GM21447 (cell line): ENCODE results near the gene PPP2R3B.
"Not testable (repeated sequence)": the region's sequence is repeated elsewhere in the genome, so short reads cannot be mapped to it uniquely, and the experiment has no call there.

Source experiments
- ATAC-seq: cut with Tn5 transposase; IDR thresholded peaks from one replicate; pipeline ENCODE4 v1.9.1; 2021; ENCODE audit not compliant: unreplicated experiment

The PPP2R3B gene

DNA sequence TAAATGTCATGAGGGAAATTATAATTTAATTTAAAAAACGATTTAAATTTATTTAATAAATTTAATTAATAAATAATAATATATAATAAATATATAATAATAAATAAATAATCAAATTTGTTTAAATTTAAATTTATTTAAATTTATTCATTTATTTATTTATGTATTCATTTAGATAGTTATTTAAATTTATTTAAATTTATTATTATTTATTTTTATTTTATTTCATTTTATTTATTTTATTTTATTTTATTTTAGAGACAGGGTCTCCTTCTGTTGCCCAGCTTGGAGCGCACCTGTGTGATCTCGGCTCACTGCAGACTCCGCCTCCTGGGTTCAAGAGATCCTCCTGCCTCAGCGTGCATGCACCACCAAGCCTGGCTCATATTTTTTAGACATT lies 18.4 kb upstream of the PPP2R3B start:
- ATAC-seq, result no peak

DNA sequence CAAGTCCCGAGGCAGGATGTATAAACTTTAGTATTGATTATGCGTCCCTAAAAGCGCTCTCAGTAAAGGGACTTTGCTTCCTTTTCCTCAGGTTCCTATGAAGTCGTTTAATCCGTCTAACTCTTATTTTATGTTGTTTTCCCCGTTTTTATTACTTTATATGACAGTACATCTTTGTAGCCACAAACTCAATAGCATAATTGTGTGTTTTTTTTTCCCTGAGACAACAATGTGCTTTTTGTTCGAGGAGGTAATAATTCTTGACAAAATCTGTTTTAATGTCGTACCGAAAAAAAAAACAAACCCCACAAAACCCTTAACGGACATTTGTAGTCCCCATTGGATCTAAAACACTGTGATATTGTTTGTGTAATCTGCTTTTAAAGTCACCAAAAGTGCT lies 17.9 kb upstream of the PPP2R3B start:
- no peak for ATAC-seq

DNA sequence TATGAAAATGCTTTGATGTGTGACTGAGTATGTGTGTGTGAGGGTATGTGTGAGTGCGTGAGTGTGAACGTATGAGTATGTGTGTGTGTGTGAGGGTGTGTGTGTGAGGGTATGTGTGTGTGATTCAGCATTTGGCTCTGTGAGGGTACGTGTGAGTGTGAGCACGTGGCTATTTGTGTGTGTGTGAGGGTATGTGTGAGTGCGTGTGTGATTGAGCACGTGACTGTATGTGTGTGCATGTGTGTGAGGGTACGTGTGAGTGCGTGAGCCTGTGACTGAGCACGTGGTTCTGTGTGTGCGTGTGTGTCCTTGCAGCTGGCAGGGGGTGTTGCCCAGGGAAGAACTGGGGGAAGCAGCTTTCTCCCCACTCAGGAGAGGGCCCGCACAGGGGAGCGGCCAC lies 16.1 kb upstream of the PPP2R3B start:
- ATAC-seq, result no peak

DNA sequence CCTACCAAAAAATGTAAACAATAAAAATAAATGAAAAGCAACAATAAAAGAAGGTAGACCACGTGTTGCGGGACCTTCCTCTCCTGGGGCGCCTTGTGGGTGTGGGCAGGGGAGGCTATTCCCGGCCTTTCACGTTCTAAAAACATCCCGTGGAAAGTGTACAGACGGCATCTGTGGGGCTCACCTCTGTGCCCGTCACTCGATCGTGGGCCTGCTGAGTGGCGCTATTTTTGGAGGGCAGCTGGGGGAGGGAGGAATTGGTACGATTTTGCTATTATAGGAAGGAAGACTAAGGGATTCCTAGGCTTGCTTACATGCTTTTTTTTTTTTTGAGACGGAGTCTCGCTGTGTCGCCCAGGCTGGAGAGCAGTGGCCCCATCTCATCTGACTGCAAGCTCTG lies 13.6 kb upstream of the PPP2R3B start:
- no peak for ATAC-seq

DNA sequence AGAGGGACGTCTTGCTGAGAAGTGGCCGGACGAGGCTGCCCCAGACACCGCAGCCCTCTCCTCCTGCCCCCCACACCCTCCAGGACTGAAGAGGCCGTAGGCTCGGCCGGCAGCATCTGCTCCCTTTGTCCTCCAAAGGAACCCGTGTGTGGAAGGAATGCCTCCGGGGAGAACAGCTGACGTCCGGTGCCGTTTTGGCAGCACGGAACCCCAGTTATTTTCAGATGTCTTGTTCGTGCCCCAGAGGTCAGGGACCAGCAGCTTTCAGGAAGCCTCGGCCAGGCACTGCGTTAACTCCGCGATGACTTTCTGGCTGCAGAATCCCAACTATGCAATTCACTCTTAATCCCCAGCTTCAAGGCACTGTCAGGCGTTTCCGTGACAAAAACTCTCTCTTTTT lies 10.9 kb upstream of the PPP2R3B start:
- ATAC-seq, result no peak

DNA sequence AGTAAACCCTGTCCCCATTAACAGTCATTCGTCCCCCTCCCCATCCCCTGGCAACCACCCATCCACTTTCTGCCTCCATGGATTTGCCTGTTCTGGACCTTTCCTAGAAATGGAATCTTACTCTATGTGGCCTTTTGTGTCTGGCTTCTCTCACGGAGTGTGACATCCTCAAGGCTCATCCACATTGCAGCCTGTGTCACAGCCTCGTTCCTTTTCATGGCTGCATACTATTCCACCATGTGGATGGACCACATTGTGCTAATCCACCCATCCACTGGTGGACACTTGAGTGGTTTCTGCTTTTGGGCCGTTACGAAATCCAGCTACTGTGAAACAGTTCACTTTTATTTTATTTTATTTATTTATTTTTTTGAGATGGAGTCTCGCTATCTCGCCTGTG lies 8.1 kb upstream of the PPP2R3B start:
- no peak for ATAC-seq

DNA sequence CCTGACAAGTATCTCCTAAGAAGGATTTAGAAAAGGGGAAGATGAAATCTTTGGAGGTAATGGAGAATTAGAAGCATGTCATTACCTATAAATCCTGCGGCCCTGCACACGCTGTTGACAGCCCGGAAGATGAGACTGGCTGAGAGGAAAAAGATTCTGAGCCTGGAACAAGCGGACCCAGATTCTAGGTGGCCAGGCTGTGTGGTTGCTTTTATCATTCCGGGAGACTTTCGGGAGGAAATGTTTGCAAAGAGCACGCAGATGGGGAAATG lies 5.8 kb upstream of the PPP2R3B start:
- ATAC-seq, result no peak

DNA sequence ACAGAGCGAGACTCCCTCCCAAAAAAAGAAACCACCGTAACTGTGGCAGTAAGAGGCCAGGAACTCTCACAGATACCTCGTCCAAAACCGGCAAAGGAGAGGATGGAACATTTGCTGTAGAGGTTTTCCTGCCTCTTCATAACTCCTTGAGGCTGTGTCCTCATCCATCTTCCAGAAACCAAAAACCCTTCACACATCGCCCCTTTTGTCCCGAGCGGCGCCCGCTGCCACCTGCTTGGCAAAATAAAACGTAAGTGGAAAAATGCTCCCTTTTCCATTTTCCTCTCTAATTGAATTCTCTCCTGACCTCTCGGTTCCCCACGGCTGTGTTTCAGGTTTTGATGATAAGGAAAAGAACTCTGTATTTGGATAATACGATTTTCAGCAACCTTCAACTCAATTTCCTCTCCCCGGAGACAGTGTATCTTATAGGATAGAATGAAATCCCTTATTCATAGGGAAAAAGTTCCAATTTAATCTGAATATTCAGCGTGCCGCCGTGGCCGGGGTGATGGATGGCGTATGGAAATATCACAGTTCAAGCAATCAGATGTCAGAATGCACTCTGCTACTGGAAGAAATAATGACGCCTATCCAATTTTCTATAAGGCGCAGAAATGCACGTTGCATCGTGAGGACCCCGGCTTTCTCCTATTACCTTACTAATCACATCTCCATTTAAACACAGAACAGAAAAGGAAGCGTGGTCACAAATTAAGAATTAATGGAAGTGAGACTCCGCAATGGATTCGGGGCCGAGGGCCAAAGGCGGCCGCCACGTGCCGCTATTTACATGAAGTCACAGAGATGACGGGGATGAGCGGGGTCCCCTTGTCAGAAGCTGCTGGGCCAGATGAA lies 5.2 kb upstream of the PPP2R3B start:
- ATAC-seq, result no peak

DNA sequence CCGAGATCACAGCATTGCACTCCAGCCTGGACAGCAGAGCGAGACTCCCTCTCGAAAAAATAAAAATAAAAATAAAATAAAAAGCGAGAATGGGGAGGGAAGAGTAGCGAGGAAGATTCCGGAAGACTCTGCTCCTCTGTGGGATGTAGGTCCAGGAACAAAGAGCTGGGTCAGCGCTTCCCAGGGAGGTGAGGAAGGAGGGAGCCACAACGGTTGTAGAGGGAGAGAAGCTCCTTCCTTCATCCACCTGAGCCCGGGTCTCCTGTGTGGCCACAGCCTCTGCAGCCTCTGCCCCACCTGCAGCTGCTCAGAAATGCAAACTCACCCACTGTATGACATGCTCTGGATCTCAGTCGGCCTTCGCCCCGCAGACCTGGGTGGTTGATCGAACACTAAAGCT lies 3.8 kb upstream of the PPP2R3B start:
- no peak for ATAC-seq

DNA sequence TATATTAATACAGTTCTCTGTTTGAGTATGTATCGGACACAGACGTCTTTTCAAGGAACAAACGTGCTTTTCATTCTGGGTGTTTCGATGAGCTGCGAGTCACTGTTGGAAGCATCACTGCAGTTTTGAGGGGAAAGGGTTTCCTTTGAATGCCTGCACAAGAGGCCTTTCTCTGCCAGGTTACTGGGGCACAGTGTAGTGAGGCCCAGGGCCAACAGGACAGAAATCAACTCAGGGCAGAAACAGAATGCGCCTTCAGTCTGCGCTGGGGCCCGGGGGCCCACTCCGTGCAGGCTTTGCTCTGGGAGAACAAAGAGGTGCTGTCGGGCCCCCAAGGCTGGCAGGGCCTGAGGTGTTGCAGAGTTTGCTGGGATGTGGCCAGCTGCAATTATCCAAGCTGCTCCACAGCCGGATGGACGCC lies 2.3 kb upstream of the PPP2R3B start:
- no peak for ATAC-seq

DNA sequence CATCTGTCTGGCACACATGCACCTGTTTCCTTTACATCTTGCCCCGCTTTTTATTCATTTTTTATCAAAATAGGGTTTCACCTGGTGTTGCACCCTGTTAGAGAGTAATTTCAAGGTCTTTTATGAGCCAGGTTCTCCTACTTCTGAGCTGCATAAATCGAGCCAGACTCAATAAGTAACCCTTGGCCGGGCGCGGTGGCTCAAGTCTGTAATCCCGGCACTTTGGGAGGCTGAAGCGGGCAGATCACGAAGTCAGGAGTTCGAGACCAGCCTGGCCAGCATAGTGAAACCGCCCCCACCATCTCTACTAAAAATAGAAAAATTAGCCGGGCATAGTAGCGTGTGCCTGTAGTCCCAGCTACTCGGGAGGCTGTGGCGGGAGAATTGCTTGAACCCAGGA lies 1.0 kb upstream of the PPP2R3B start:
- ATAC-seq, result no peak

DNA sequence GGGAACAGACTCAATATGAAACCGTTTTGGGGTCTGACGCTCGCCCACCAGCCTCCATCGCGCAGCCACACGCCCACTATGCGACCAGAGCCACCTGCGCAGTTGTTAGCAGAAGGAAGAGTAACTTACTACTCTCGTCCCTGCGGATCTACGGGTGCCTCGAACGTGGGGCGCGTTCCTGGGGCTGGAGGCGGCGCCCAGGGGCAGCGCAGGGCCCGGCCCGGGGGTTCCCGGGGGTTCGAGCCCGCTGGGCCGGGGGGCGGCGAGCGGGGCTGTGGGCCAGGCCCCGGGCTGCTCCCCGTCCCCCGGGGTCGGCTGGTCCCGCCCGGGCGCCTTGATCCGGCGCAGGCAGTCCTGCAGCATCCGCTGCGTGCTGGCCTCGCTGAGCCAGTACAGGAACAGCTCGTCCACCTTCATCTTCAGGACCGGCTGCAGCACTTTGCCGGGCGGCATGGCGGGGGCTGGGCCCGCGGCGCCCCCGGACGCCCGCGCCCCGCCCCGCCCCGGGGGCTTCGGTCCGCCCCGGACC lies 404 bp downstream of the PPP2R3B start:
- peak; percentile 22 for ATAC-seq

DNA sequence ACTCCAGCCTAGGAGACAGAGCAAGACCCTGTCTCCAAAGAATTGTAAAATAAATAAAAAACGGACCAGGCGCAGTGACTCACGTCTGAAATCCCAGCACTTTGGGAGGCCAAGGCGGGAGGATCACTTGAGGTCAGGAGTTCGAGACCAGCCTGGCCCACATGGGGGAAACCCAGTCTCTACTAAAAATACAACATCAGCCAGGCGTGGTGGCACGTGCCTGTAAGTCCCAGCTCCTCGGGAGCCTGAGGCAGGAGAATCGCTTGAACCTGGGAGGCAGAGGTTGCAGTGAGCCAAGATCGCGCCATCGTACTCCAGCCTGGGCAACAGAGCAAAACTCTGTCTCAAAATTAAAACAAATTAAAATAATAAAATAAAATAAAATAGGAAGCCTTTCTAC lies 971 bp downstream of the PPP2R3B start:
- not testable (repeated sequence) for ATAC-seq

DNA sequence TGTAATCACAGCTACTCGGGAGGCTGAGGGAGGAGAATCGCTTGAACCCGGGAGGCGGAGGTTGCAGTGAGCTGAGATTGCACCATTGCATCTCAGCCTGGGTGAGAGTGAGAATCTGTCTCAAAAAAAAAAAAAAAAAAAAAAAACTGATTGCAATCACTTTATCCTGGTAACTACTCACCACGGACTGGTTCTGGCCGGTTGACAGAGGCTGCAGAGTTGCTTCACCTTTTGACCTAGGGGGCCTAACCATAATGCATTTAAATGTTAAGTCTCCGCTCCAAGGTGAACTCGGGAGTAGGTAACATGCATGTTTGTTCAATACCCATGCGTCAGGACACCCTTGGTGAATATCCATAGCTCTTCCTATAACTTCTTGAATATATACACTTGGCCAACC lies 1.8 kb downstream of the PPP2R3B start:
- ATAC-seq, result no peak

DNA sequence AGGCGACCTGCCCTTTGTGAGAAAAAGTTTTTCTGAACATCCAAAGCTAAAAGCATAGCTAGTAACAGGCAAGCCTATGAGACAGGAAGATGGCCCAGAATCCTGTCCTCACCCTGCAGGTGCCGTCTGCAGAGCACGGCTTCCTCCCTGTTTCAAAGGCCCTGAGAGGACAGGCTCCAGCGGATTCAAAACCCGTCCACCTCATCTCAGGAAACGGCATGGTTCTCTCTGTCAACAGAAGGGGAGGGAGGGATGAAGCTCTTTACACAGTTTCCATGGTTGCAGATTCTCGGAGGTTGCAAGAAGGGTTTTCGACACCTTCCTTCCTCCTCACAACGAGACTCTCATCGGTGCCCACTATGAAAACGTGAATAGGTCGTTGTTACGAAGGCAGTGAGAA lies 8.3 kb downstream of the PPP2R3B start:
- no peak for ATAC-seq

DNA sequence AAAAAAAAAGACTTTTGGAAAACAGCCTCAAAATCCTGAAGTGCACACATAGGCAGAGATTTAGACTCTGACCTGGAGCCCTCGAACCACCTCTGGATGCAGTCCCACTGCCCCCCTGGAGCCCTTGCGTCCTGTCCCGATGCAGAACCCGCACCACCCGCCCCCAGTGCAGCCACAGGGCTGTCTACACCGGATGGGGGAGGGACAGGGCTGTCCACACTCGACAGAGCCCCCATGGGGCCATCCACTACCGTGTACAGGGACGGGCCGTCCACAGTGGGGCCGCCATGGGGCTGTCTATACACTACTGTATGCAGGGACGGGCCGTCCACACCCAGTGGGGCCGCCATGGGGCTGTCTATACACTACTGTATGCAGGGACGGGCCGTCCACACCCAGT lies 10.5 kb downstream of the PPP2R3B start:
- not testable (repeated sequence) for ATAC-seq

DNA sequence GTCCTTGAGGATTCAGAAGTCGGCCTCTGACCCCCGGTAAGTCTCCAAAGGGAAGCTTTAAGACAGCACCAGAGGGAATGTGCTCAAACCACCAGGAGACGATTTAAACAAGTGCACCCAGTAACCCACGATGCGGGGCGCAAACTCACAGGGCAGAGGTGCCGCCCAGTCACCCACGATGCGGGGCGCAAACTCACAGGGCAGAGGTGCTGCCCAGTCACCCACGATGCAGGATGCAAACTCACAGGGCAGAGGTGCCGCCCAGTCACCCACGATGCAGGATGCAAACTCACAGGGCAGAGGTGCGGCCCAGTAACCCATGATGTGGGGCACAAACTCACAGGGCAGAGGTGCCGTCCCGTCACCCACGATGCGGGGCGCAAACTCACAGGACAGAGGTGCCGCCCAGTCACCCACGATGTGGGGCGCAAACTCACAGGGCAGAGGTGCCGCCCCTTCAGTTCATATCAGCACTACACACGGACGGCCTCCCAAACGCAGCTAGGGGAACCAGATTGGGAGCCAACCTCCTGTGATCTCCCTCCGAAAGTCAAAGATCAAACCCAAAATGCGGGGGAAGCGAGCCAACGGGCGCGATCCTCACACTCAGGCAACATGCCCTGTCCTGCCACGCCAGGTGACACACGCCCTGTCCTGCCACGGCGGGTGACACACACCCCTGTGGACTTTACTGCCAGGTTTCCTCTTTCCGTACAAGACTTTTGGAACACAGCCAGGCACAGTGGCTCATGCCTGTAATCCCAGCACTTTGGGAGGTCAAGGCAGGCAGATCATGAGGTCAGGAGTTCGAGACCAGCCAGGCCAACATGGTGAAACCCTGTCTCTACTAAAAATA lies 11.3 kb downstream of the PPP2R3B start:
- ATAC-seq, result no peak

DNA sequence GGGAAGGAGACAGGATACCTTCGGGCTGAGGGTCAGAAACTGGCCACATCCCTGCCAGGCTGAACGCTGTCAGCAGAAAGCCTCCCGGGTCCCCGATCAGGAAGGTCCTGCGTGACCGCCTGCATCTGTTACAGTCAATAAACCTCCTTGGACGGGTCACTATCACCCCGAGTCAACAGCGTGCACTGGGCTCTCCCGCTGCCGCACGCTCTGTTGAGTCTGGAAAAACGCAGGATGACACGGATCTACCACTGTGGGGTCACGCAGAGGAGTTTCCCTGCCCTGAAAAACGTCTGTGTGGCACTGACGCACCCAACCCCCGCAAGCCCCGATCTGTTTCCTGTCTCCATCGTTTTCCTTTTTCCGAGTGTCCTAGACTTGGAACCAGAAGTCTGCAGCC lies 12.1 kb downstream of the PPP2R3B start:
- no peak for ATAC-seq

DNA sequence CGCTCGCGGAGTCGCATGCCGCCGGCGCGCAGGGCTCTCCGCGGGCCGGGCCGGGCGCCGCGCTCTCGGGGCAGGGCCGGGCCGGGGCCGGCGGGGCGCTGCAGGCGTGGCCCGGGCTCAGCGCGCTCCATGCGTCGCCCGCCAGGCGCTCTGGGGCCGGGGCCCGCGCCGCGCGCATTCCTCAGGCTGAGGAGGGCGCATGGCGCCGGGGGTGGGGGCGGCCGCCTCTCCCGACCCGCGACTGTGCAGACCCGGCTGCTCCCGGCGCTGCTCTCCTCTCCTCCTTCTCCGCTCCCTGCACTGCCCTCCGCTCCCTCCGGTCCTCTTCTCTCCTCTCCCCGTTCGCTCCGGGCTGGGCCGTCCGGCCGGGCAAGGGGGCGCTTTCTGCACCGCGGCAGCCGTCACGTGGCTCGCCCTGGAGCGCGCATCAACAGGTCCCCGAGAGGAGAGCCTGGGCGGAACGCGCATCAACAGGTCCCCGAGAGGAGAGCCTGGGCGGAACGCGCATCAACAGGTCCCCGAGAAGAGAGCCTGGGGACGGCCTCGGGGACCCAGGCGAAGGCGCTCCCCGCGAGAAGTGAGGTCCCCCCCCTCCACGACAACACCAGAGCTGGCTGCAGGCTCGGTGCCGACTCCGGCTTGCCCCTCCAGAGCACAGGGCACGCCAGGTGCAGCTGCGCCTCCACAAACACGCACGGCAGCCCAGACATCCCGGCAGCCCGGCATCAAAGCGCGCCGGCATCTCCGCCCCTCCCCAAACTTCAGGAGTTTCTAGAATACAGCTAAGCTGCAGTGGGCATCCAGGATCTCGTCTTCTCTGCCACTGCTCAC lies 12.9 kb downstream of the PPP2R3B start:
- ATAC-seq, result no peak

DNA sequence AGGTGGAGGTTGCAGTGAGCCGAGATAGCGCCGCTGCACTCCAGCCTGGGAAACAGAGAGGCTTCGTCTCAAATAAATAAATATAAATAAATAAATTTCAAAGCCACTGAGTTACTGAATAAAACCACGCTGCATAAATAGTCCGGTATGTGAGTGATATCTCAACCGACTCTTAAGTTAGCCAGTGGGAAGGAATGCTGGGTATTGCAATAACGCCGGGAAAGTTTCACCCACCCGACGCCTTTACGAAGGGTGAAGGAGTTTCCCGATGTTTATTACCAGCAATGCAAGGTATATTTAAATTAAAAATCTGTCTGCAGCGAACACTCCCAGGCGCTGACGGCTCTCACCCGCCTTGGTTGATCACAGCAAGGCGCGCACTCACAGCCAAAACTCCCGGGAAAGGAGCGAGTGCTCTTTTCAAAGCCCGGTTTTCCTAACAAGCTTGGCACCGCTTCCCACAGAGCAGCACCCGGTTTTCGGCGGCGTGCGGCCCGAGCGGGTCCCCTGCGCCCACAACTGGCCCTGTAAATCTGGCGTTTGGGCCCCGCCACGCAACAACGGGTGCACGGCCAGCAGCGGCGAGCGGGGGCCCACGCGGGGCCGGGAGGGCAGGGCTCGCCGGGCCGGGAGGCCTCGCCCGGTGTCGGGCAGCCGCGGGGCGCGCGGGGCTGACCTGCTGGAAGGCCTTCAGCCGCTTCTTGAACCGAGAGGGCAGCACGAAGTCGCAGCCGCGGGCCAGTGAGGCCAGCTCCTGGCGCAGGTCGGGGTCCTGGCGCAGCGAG lies 13.7 kb downstream of the PPP2R3B start:
- ATAC-seq, result no peak

DNA sequence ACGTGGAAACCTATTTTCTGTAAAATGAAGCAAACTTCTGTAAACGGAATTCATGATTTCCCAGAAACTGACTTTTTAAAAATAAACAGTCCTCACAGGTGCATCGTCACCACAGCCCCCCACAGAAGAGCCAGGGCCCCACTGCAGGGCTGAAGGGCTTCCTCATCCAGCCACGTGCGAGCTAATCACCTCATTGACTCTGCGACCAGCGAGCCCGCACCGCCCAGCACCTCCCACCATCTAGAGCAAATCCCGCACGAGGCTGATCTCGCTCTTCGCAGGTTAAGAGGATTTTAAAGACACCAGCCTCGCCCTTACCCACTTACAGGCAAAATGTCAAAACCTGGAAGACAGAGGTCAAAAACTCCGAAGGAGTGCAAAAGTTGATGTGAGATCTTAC lies 14.8 kb downstream of the PPP2R3B start:
- no peak for ATAC-seq
